Tibial nerve (tissue), 4 donors: ENCODE results near the gene LNPK. TPM values are rescaled to one million over a fixed set of nuclear protein-coding genes. Genes with fewer than 3 reads are reported as not detected.
A peak's percentile ranks its signal among the peaks of the same experiment; 100 is the strongest.

Experiments used
- DNase-seq, 2 donors: peaks; one replicate each; pipeline ENCODE4 v3.0.0-alpha.2; 2019; ENCODE audit warnings: low spot score in 2 of 2
- H3K27ac ChIP-seq, 4 donors: fragments of 200-600 bp; sonication (generic) in 3 of 4; one replicate each; pipeline ENCODE4 v1.5.1; 2017 to 2019; ENCODE audit warnings: mild to moderate bottlenecking in 1 of 4
- H3K27me3 ChIP-seq, 2 donors: fragments of 200-600 bp; sonication (generic) in 1 of 2; one replicate each; pipeline versions ENCODE4 v1.5.1 to v1.6.0; 2017 to 2019
- H3K36me3 ChIP-seq, 3 donors: fragments of 200-600 bp; sonication (generic); one replicate each; pipeline ENCODE4 v1.5.1; 2018 to 2019
- H3K4me1 ChIP-seq, 4 donors: fragments of 200-600 bp; sonication (generic) in 3 of 4; one replicate each; pipeline ENCODE4 v1.5.1; 2017 to 2019
- H3K4me3 ChIP-seq, 4 donors: fragments of 200-600 bp; sonication (generic) in 3 of 4; one replicate each; pipeline ENCODE4 v1.5.1; 2017 to 2019; ENCODE audit warnings: mild to moderate bottlenecking in 1 of 4, moderate library complexity in 1 of 4
- H3K9me3 ChIP-seq, 4 donors: fragments of 200-600 bp; sonication (generic) in 3 of 4; one replicate each; pipeline ENCODE4 v1.5.1; 2017 to 2019
- EP300 ChIP-seq, 2 donors: sonication (generic); formaldehyde crosslinking; IDR thresholded peaks; one replicate each; pipeline ENCODE4 v1.6.1; 2017; ENCODE audit warnings: antibody characterized with exemption in 2 of 2, mild to moderate bottlenecking in 1 of 2
- POLR2A ChIP-seq, 2 donors: fragments of 450-650 bp; IDR thresholded peaks; one replicate each; pipeline ENCODE4 v1.6.1; 2017; ENCODE audit warnings: antibody characterized with exemption in 2 of 2, mild to moderate bottlenecking in 2 of 2, moderate library complexity in 2 of 2
- WGBS, 2 donors: methylation state at CpG; one replicate each; pipeline ENCODE4 v1.1.5; 2018; 5-methylcytosine and 5-hydroxymethylcytosine counted together
- total RNA-seq, 4 donors: library from RNA; depleted of rRNA; stranded (reverse); fragments of >200 nt; gene quantifications; one replicate each; pipeline ENCODE4 v1.1.0, GENCODE V29; 2016
- TF ChIP-seq, protein P1 (sequence below), 5 experiments: fragments of 200-600 bp in 3 of 5; fragments of 450-650 bp in 2 of 5; sonication (generic) in 3 of 5; IDR thresholded peaks; one replicate each; pipeline ENCODE4 v1.5.1; 2016 to 2019; ENCODE audit warnings: antibody characterized with exemption in 5 of 5, mild to moderate bottlenecking in 3 of 5, moderate library complexity in 2 of 5

LNPK gene
- total RNA-seq, 4 donors from 2014 or later, result 17.4 to 27.3 (median 24.1) TPM

DNA sequence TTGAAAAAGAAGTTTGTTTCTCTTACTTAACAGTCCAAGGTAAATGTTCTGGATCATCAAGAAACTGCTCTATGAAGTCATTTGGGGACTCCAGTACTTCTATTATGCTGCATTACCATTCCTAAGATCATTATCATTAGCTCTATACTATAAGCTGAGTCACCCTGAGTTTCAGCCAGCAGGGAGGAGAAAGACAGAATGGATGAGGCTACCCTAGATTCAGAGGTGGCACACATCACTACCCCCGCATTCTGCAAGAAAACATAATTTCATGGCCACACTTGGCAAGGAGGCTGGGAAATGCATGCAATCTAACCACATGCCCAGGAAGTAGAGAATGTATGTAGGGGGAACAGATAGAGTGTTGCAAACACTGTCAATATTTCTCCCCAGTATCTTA, 16.6 kb upstream of the LNPK start:
- Histone ChIP-seq H3K9me3 (no peaks in the 10 kb centered on the region), H3K27ac (no peak overlapping the region), H3K4me1 (no peaks in the 10 kb centered on the region), H3K4me3 (no peak overlapping the region), H3K27me3 (no peaks in the 10 kb centered on the region), H3K36me3 (no peaks in the 10 kb centered on the region)
- no peak for TF ChIP-seq EP300 (IDR thresholded peaks at IDR 0.05)
- TF ChIP-seq, protein P1, sequence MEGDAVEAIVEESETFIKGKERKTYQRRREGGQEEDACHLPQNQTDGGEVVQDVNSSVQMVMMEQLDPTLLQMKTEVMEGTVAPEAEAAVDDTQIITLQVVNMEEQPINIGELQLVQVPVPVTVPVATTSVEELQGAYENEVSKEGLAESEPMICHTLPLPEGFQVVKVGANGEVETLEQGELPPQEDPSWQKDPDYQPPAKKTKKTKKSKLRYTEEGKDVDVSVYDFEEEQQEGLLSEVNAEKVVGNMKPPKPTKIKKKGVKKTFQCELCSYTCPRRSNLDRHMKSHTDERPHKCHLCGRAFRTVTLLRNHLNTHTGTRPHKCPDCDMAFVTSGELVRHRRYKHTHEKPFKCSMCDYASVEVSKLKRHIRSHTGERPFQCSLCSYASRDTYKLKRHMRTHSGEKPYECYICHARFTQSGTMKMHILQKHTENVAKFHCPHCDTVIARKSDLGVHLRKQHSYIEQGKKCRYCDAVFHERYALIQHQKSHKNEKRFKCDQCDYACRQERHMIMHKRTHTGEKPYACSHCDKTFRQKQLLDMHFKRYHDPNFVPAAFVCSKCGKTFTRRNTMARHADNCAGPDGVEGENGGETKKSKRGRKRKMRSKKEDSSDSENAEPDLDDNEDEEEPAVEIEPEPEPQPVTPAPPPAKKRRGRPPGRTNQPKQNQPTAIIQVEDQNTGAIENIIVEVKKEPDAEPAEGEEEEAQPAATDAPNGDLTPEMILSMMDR (IDR thresholded peaks at IDR 0.05), result no peak
- no peak for TF ChIP-seq POLR2A (IDR thresholded peaks at IDR 0.05)
- DNase-seq, result no peak
- WGBS, 2 donors, result 80 to 95% methylated on average over 1 of the region's 1 CpG

DNA sequence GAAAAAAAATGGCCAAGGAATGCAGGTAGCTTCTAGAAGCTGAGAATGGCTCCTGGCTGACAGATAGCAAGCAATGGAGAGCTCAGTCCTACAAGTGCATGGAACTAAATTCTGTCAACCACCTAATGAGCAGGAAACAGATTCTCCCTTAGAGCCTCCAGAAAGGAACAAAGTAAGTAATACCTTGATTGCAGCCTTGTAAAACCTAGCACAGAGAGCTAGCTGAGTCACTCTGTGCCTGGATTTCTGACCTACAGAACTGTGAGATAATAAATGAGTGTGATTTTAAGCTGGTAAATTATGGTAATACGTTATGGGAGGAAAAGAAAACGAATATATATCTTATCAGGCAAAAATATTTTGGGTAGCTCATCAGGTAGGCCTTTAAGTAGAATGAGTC, 7.4 kb upstream of the LNPK start:
- Histone ChIP-seq H3K4me1 (no peaks in the 10 kb centered on the region), H3K27ac (no peak overlapping the region)
- WGBS, 2 donors, result 82 to 83% methylated on average over 2 of the region's 2 CpGs

DNA sequence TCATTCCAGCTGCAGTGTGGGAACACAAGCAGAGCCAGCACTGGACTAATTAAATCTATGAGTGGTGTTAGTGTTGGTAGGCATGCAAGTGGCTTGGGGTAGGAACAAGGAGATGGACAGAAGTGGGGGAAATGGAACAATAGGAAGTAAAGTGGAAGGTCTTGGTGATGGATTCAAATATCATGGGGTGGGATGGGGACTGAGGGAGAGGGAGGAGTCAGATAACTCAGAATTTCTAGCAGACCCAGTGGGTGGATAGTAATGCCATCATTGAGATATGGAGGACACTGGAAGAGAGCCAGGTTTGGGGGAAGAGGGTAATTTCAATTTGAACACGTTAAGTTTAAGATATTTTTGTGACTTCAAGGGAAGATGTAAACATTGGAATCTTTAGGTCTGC, 2.9 kb upstream of the LNPK start:
- TF ChIP-seq, protein P1 (IDR thresholded peaks at IDR 0.05), result no peak
- no peak for TF ChIP-seq EP300 (IDR thresholded peaks at IDR 0.05)
- TF ChIP-seq POLR2A (IDR thresholded peaks at IDR 0.05), result no peak
- 50 to 53% methylated on average over 1 of the region's 1 CpG for WGBS, 2 donors
- no peak overlapping the region for H3K4me3 ChIP-seq

More for the DNA sequence above, 7.4 kb upstream of the LNPK start:
- TF ChIP-seq EP300 (IDR thresholded peaks at IDR 0.05) (no peak), POLR2A (IDR thresholded peaks at IDR 0.05) (no peak)
- TF ChIP-seq, protein P1 (IDR thresholded peaks at IDR 0.05), result no peak
- H3K4me3 ChIP-seq, result no peak overlapping the region
- DNase-seq, result no peak
- no peaks in the 10 kb centered on the region for H3K27me3 ChIP-seq
- no peaks in the 10 kb centered on the region for H3K36me3 ChIP-seq
- H3K9me3 ChIP-seq, result no peaks in the 10 kb centered on the region

DNA sequence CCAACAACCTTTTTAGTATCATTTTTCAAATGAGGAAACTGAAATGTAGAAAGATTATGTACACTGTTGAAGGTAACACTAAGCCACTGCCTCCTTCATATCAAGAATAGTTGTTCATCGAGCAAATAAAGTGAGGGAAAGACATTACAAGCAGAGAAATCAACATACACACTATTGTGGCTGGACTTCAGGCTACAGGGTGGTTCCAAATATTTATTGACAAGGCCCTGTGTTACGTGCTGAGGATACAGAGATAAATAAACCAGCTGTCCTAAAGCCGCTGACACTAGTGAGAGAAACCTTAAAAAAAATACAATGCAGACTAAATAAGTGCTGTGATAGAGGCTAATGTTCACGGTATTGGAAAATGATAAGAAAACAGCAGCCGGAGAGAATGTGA, 1.9 kb upstream of the LNPK start:
- Histone ChIP-seq H3K4me1 (peaks cover 0 to 32% (median 8%) of the 10 kb centered on the region in 4 donors), H3K4me3 (no peak overlapping the region), H3K27me3 (no peaks in the 10 kb centered on the region), H3K36me3 (no peaks in the 10 kb centered on the region), H3K9me3 (no peaks in the 10 kb centered on the region), H3K27ac (no peak overlapping the region)
- 88 to 90% methylated on average over 5 of the region's 5 CpGs for WGBS, 2 donors
- TF ChIP-seq, protein P1 (IDR thresholded peaks at IDR 0.05), result no peak
- TF ChIP-seq EP300 (IDR thresholded peaks at IDR 0.05) (no peak), POLR2A (IDR thresholded peaks at IDR 0.05) (no peak)
- DNase-seq, result no peak

More for the DNA sequence above, 2.9 kb upstream of the LNPK start:
- Histone ChIP-seq H3K27ac (no peak overlapping the region), H3K9me3 (no peaks in the 10 kb centered on the region), H3K4me1 (peaks cover 0 to 32% (median 8%) of the 10 kb centered on the region in 4 donors), H3K36me3 (no peaks in the 10 kb centered on the region), H3K27me3 (no peaks in the 10 kb centered on the region)
- DNase-seq, result no peak

DNA sequence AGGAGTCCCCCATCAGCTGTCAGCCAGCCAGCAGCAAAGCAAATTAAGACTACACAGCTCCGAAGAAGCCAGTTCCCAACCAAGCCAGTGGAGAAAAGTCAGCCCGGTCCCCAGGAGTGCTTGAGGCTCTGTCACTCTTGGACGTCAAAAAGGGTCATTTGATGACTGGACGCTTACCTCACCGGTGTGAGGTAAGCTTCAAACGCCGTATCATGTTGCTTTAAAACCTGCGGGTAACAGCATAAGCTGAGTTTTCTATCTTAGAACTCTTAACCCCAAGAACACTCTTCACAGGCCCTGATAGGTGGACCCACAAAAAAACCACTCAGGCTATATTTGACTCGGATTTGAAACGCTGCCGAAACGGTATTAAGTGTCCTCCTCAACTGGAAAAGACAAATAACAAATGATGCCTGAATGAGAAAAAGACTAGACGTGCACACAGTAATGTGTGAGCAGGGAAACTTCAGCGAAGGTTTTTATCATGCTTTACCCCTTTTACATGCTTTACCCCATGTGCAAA, 682 bp upstream of the LNPK start:
- DNase-seq, result peak in 1 of 2 donors; percentile 6
- H3K36me3 ChIP-seq, result no peaks in the 10 kb centered on the region
- no peaks in the 10 kb centered on the region for H3K9me3 ChIP-seq
- peak overlapping the region; percentile 55 to 83 (median 78) for H3K27ac ChIP-seq
- 17 to 19% methylated on average over 14 of the region's 14 CpGs for WGBS, 2 donors
- H3K4me3 ChIP-seq, result peak overlapping the region; percentile 82 to 95 (median 86)
- TF ChIP-seq, protein P1 (IDR thresholded peaks at IDR 0.05), result no peak
- no peak for TF ChIP-seq POLR2A (IDR thresholded peaks at IDR 0.05)
- no peak for TF ChIP-seq EP300 (IDR thresholded peaks at IDR 0.05)
- H3K4me1 ChIP-seq, result peaks cover 0 to 32% (median 8%) of the 10 kb centered on the region in 4 donors
- H3K27me3 ChIP-seq, result no peaks in the 10 kb centered on the region
